H1 (cell line): ENCODE measurements around the gene CACNA2D1. TPM values are rescaled to one million over a fixed set of nuclear protein-coding genes. Genes with fewer than 3 reads are reported as not detected.

Source experiments
- CHD7 ChIP-seq: fragments of 300-600 bp; sonication (generic); IDR thresholded peaks from 2 replicates; pipeline ENCODE4 v1.7.1; 2012; ENCODE audit warnings: low read length, moderate library complexity, mild to moderate bottlenecking, inconsistent platforms; ENCODE audit not compliant: insufficient replicate concordance
- NANOG ChIP-seq: IDR thresholded peaks from 2 replicates; pipeline ENCODE4 v1.6.1; 2011; ENCODE audit warnings: low read length, low read depth, mild to moderate bottlenecking, inconsistent platforms; ENCODE audit not compliant: insufficient read depth, poor library complexity, severe bottlenecking
- RBBP5 ChIP-seq: IDR thresholded peaks from 2 replicates; pipeline ENCODE4 v1.7.1; 2012; ENCODE audit warnings: low read depth, mild to moderate bottlenecking, inconsistent platforms, low read length, moderate library complexity, borderline replicate concordance
- TEAD4 ChIP-seq: IDR thresholded peaks from 2 replicates; pipeline ENCODE4 v1.6.1; 2012; ENCODE audit warnings: low read depth, low read length, inconsistent platforms, mixed read lengths
- ZNF274 ChIP-seq: IDR thresholded peaks from 2 replicates; pipeline ENCODE4 v1.7.0; 2012; ENCODE audit warnings: low read length, borderline replicate concordance; ENCODE audit errors: extremely low read depth
- polyA plus RNA-seq, 7 experiments: library from polyadenylated mRNA; depleted of rRNA in 3 of 7; stranded (reverse) in 5 of 7; unstranded in 2 of 7; fragments of >200 nt in 5 of 7; fragments of 200-250 nt in 2 of 7; gene quantifications; 1 replicate in 5 of 7; 2 replicates in 1 of 7; 4 replicates in 1 of 7; pipeline versions ENCODE4 v1.2.1 to v1.2.3, GENCODE V29; 2011 to 2013; ENCODE audit warnings: missing spikeins in 2 of 7, mixed read lengths in 2 of 7
- total RNA-seq: library from RNA; stranded (reverse); fragmentation: NEBNext Ultra II Directional; extraction: Animal tissue kit (Norgen Biotek cat#: 25700); gene quantifications from 2 replicates; pipeline ENCODE4 v1.2.1, GENCODE V29; 2021

Gene CACNA2D1
- total and polyA plus RNA-seq, 2 of the 8 experiments (the other 6 are each of a cell fraction or from before 2014, with no cell fraction given) = 4.3 to 27.3 TPM

- TF ChIP-seq CHD7 = no peak
- TF ChIP-seq ZNF274 = no peak
- TF ChIP-seq NANOG = no peak
- TF ChIP-seq TEAD4 = no peak
- TF ChIP-seq RBBP5 = no peak
Measured at GRCh38 chr7:82468435-82468834, 24.9 kb upstream of the CACNA2D1 start (continued).
